ENCODE results near the gene MYRF. TPM values are rescaled to one million over a fixed set of nuclear protein-coding genes. Genes with fewer than 3 reads are reported as not detected.

MYRF gene
- total RNA-seq, 2 experiments from 2014 or later = 0.19 to 1.1 TPM

DNA sequence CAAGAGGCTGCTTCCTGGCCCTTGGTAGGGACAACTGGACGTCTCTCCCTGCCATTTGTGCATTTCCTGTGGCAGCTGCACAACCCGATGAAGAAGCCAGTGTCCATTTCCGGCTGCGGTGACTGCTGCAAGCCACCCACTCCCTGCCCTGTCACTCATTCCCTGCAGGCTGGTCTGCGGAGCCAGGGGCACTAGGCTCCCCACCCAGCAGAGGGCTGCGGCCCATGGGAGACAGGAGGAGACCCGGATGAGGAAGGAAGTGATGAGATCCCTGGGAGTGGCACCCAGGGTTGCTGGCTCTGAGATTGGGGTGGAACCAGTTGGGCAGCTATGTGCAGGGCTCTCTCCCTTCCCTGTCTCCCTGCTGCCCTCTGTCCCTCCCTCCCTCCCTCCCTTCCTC, 10.0 kb upstream of the MYRF start:
- no peak overlapping the region for H3K4me2 ChIP-seq (ENCODE audit: low read length)
- no peak overlapping the region for H3K4me3 ChIP-seq (ENCODE audit: low read depth, low read length, poor library complexity, severe bottlenecking)
- TF ChIP-seq, protein P1, sequence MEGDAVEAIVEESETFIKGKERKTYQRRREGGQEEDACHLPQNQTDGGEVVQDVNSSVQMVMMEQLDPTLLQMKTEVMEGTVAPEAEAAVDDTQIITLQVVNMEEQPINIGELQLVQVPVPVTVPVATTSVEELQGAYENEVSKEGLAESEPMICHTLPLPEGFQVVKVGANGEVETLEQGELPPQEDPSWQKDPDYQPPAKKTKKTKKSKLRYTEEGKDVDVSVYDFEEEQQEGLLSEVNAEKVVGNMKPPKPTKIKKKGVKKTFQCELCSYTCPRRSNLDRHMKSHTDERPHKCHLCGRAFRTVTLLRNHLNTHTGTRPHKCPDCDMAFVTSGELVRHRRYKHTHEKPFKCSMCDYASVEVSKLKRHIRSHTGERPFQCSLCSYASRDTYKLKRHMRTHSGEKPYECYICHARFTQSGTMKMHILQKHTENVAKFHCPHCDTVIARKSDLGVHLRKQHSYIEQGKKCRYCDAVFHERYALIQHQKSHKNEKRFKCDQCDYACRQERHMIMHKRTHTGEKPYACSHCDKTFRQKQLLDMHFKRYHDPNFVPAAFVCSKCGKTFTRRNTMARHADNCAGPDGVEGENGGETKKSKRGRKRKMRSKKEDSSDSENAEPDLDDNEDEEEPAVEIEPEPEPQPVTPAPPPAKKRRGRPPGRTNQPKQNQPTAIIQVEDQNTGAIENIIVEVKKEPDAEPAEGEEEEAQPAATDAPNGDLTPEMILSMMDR (conservative IDR thresholded peaks at IDR 0.05; ENCODE audit: low read length) = no peak
- no peak for TF ChIP-seq EZH2phosphoT487 (IDR thresholded peaks at IDR 0.05; ENCODE audit: borderline replicate concordance, low read depth, low read length)
- H3K9me3 ChIP-seq (ENCODE audit: low read length) = no peaks in the 10 kb centered on the region
- BruUV-seq (replicated peaks) = no TSS peak
- H3K36me3 ChIP-seq (ENCODE audit: insufficient read depth, low read length) = no peaks in the 10 kb centered on the region
- H4K20me1 ChIP-seq (ENCODE audit: insufficient read depth, low read length) = no peaks in the 10 kb centered on the region
- ChIA-PET CTCF (ENCODE audit: unreplicated experiment) (no interaction called here), POLR2A (no interaction called here)
- no peak overlapping the region for H2AFZ ChIP-seq (ENCODE audit: low read length)
- H3K4me1 ChIP-seq (ENCODE audit: insufficient read depth, low read length, poor library complexity, severe bottlenecking) = no peaks in the 10 kb centered on the region
- H3K27ac ChIP-seq (ENCODE audit: low read depth, low read length, poor library complexity, severe bottlenecking) = no peak overlapping the region
- H3K79me2 ChIP-seq (ENCODE audit: insufficient read depth, low read depth, low read length) = no peaks in the 10 kb centered on the region
- no peaks in the 10 kb centered on the region for H3K9me2 ChIP-seq (ENCODE audit: insufficient read depth, low read length)
- no peak for DNase-seq (ENCODE audit: low spot score)
- intact Hi-C loops (cut with micrococcal nuclease; ENCODE audit: unreplicated experiment) = no loop called here

DNA sequence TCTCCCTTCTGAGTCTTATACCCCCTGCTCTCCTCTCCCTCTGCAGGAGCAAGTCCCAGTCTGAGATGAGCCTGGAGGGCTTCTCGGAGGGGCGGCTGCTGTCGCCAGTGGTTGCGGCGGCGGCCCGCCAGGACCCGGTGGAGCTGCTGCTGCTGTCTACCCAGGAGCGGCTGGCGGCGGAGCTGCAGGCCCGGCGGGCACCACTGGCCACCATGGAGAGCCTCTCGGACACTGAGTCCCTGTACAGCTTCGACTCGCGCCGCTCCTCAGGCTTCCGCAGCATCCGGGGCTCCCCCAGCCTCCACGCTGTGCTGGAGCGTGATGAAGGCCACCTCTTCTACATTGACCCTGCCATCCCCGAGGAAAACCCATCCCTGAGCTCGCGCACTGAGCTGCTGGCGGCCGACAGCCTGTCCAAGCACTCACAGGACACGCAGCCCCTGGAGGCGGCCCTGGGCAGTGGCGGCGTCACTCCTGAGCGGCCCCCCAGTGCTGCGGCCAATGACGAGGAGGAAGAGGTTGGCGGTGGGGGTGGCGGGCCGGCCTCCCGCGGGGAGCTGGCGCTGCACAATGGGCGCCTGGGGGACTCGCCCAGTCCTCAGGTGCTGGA, 8.8 kb upstream of the MYRF start:
- no peak overlapping the region for H3K4me2 ChIP-seq (ENCODE audit: low read length)
- no peaks in the 10 kb centered on the region for H3K36me3 ChIP-seq (ENCODE audit: insufficient read depth, low read length)
- no peaks in the 10 kb centered on the region for H3K9me3 ChIP-seq (ENCODE audit: low read length)
- no peak overlapping the region for H2AFZ ChIP-seq (ENCODE audit: low read length)
- H3K27ac ChIP-seq (ENCODE audit: low read depth, low read length, poor library complexity, severe bottlenecking) = no peak overlapping the region
- no peak for TF ChIP-seq EZH2phosphoT487 (IDR thresholded peaks at IDR 0.05; ENCODE audit: borderline replicate concordance, low read depth, low read length)
- TF ChIP-seq, protein P1 (conservative IDR thresholded peaks at IDR 0.05; ENCODE audit: low read length) = no peak
- POLR2A ChIA-PET = no interaction called here
- DNase-seq (ENCODE audit: low spot score) = no peak
- H3K4me3 ChIP-seq (ENCODE audit: low read depth, low read length, poor library complexity, severe bottlenecking) = no peak overlapping the region
- no peaks in the 10 kb centered on the region for H3K9me2 ChIP-seq (ENCODE audit: insufficient read depth, low read length)
- intact Hi-C loops (cut with micrococcal nuclease; ENCODE audit: unreplicated experiment) = no loop called here
- no peaks in the 10 kb centered on the region for H3K4me1 ChIP-seq (ENCODE audit: insufficient read depth, low read length, poor library complexity, severe bottlenecking)
- no TSS peak for BruUV-seq (replicated peaks)
- no peaks in the 10 kb centered on the region for H4K20me1 ChIP-seq (ENCODE audit: insufficient read depth, low read length)
- no peaks in the 10 kb centered on the region for H3K79me2 ChIP-seq (ENCODE audit: insufficient read depth, low read depth, low read length)
- CTCF ChIA-PET (ENCODE audit: unreplicated experiment) = no interaction called here

DNA sequence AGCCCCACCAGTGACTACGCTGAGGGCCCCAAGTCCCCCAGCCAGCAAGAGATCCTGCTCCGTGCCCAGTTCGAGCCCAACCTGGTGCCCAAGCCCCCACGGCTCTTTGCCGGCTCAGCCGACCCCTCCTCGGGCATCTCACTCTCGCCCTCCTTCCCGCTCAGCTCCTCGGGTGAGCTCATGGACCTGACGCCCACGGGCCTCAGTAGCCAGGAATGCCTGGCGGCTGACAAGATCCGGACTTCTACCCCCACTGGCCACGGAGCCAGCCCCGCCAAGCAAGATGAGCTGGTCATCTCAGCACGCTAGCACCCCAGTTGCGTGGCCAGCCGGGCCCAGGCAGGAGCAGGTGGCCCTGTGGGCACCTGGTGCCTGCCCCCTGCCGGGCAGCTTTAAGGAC, 8.3 kb upstream of the MYRF start:
- DNase-seq (ENCODE audit: low spot score) = no peak
- CTCF ChIA-PET (ENCODE audit: unreplicated experiment) = no interaction called here
- no TSS peak for BruUV-seq (replicated peaks)

More for the DNA sequence above, 8.3 kb upstream of the MYRF start:
- no peaks in the 10 kb centered on the region for H4K20me1 ChIP-seq (ENCODE audit: insufficient read depth, low read length)
- H2AFZ ChIP-seq (ENCODE audit: low read length) = no peak overlapping the region
- H3K27ac ChIP-seq (ENCODE audit: low read depth, low read length, poor library complexity, severe bottlenecking) = no peak overlapping the region
- TF ChIP-seq EZH2phosphoT487 (IDR thresholded peaks at IDR 0.05; ENCODE audit: borderline replicate concordance, low read depth, low read length) = no peak
- TF ChIP-seq, protein P1 (conservative IDR thresholded peaks at IDR 0.05; ENCODE audit: low read length) = no peak
- H3K36me3 ChIP-seq (ENCODE audit: insufficient read depth, low read length) = no peaks in the 10 kb centered on the region
- no peak overlapping the region for H3K4me2 ChIP-seq (ENCODE audit: low read length)
- H3K79me2 ChIP-seq (ENCODE audit: insufficient read depth, low read depth, low read length) = no peaks in the 10 kb centered on the region
- H3K9me3 ChIP-seq (ENCODE audit: low read length) = no peaks in the 10 kb centered on the region
- no peaks in the 10 kb centered on the region for H3K4me1 ChIP-seq (ENCODE audit: insufficient read depth, low read length, poor library complexity, severe bottlenecking)
- intact Hi-C loops (cut with micrococcal nuclease; ENCODE audit: unreplicated experiment) = no loop called here
- no peak overlapping the region for H3K4me3 ChIP-seq (ENCODE audit: low read depth, low read length, poor library complexity, severe bottlenecking)
- POLR2A ChIA-PET = no interaction called here
- H3K9me2 ChIP-seq (ENCODE audit: insufficient read depth, low read length) = no peaks in the 10 kb centered on the region

Data from OCI-LY7 (cell line).